HFFc6 (cell line): Measurements from ENCODE around the gene USP32. TPM values are rescaled to one million over a fixed set of nuclear protein-coding genes. Genes with fewer than 3 reads are reported as not detected.
A peak's percentile ranks its signal among the peaks of the same experiment; 100 is the strongest.
"Not testable (repeated sequence)": the region's sequence is repeated elsewhere in the genome, so short reads cannot be mapped to it uniquely, and the experiment has no call there.

Experiments used
- DNase-seq: peaks from one replicate; pipeline ENCODE4 v3.0.0-alpha.2; 2018
- H3K27ac Mint-ChIP-seq: 2 replicates; pipeline ENCODE4 v1.8.0; 2020; ENCODE audit warnings: mild to moderate bottlenecking, mixed read lengths
- H3K27me3 Mint-ChIP-seq: 2 replicates; pipeline ENCODE4 v1.8.0; 2021; ENCODE audit warnings: mild to moderate bottlenecking, moderate library complexity, mixed read lengths; ENCODE audit not compliant: insufficient read depth
- H3K36me3 Mint-ChIP-seq: 2 replicates; pipeline ENCODE4 v1.8.0; 2021; ENCODE audit warnings: low read depth, mixed read lengths
- H3K4me1 Mint-ChIP-seq: 2 replicates; pipeline ENCODE4 v1.8.0; 2020; ENCODE audit warnings: low read depth, mixed read lengths
- H3K4me3 Mint-ChIP-seq: 2 replicates; pipeline ENCODE4 v1.8.0; 2020; ENCODE audit warnings: mild to moderate bottlenecking, moderate library complexity, mixed read lengths
- H3K9me3 Mint-ChIP-seq: 2 replicates; pipeline ENCODE4 v1.8.0; 2020; ENCODE audit warnings: mild to moderate bottlenecking, mixed read lengths
- long read RNA-seq: library from polyadenylated mRNA; unstranded; transcript quantifications from one replicate; pipeline ENCODE4 v2.0.0, GENCODE V29; 2019
- total RNA-seq, 6 experiments: library from RNA; stranded (reverse); fragmentation: NEBNext Ultra II Directional; extraction: Animal tissue kit (Norgen Biotek cat#: 25700); gene quantifications; 2 replicates in 1 of 6; 3 replicates in 5 of 6; pipeline ENCODE4 v1.2.3, GENCODE V29; 2021
- TF ChIP-seq, protein P1 (sequence below): fragments of 200-600 bp; sonication (generic); IDR thresholded peaks from 2 replicates; pipeline ENCODE4 v1.5.0; 2021; ENCODE audit warnings: antibody characterized with exemption, mild to moderate bottlenecking

Gene USP32, protein sequence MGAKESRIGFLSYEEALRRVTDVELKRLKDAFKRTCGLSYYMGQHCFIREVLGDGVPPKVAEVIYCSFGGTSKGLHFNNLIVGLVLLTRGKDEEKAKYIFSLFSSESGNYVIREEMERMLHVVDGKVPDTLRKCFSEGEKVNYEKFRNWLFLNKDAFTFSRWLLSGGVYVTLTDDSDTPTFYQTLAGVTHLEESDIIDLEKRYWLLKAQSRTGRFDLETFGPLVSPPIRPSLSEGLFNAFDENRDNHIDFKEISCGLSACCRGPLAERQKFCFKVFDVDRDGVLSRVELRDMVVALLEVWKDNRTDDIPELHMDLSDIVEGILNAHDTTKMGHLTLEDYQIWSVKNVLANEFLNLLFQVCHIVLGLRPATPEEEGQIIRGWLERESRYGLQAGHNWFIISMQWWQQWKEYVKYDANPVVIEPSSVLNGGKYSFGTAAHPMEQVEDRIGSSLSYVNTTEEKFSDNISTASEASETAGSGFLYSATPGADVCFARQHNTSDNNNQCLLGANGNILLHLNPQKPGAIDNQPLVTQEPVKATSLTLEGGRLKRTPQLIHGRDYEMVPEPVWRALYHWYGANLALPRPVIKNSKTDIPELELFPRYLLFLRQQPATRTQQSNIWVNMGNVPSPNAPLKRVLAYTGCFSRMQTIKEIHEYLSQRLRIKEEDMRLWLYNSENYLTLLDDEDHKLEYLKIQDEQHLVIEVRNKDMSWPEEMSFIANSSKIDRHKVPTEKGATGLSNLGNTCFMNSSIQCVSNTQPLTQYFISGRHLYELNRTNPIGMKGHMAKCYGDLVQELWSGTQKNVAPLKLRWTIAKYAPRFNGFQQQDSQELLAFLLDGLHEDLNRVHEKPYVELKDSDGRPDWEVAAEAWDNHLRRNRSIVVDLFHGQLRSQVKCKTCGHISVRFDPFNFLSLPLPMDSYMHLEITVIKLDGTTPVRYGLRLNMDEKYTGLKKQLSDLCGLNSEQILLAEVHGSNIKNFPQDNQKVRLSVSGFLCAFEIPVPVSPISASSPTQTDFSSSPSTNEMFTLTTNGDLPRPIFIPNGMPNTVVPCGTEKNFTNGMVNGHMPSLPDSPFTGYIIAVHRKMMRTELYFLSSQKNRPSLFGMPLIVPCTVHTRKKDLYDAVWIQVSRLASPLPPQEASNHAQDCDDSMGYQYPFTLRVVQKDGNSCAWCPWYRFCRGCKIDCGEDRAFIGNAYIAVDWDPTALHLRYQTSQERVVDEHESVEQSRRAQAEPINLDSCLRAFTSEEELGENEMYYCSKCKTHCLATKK (N-terminal part only)
- total RNA-seq: 10 to 100 TPM; 46.7 to 57.3 (median 51.7) TPM
- long read RNA-seq, partial matches to known transcripts: 10 of 11 reads
- long read RNA-seq, other reads (novel, unspliced or antisense): 1 of 11 reads

DNA sequence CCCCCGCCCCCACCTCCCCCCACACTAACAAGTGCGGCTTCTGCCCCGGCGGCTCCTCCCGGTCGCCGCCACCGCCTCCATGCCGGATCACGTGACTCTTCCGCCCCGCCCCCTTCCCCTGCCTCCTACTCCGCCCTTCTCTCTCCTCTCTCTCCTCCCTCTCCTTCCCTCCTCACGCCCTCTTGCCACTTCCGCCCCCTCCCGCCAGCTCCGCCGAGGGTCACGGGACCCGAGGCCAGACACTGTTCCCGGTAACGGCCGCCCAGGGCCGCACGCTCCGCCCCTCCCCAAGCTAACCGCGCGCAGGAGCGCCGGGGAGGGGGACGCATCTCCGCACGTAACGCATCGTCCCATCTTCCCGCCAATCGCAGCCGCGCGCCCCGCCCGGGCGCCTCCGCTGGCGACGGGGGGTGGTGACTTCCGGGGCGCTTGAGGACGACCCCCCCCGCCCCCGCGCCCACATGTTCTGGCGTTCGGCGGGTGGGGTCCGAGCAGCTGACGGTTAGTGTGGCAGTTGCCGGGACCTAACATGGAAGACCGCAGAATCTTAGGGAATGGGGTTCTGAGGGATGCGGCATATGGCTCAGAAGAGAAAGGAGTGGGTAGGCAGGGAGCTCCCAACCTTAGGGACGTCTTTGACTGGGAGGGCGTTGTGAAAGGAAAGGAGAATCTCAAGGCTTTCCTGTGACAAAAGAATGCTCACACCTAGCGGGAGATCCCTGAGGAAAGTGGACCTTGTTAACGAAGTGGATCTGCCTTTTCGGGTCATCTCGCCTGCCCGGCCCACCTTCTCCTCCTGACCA, at the start of gene USP32:
Gene USP32, minus strand, starts transcription at position 92 of the 803 bp plus-strand sequence. CDS start 194 bp downstream, outside the sequence.
- Mint-ChIP-seq H3K27ac (peak within 1 kb of the TSS; percentile 99), H3K4me3 (peak within 1 kb of the TSS; percentile 91), H3K27me3 (no peaks in the 10 kb centered on the region; the same call in 1 of the 2 replicates), H3K4me1 (peaks cover 33% of the 10 kb centered on the region), H3K36me3 (no peaks in the 10 kb centered on the region), H3K9me3 (no peaks in the 10 kb centered on the region)
- TF ChIP-seq, protein P1, sequence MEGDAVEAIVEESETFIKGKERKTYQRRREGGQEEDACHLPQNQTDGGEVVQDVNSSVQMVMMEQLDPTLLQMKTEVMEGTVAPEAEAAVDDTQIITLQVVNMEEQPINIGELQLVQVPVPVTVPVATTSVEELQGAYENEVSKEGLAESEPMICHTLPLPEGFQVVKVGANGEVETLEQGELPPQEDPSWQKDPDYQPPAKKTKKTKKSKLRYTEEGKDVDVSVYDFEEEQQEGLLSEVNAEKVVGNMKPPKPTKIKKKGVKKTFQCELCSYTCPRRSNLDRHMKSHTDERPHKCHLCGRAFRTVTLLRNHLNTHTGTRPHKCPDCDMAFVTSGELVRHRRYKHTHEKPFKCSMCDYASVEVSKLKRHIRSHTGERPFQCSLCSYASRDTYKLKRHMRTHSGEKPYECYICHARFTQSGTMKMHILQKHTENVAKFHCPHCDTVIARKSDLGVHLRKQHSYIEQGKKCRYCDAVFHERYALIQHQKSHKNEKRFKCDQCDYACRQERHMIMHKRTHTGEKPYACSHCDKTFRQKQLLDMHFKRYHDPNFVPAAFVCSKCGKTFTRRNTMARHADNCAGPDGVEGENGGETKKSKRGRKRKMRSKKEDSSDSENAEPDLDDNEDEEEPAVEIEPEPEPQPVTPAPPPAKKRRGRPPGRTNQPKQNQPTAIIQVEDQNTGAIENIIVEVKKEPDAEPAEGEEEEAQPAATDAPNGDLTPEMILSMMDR: peak; percentile 60
- peak; percentile 97 for DNase-seq

DNA sequence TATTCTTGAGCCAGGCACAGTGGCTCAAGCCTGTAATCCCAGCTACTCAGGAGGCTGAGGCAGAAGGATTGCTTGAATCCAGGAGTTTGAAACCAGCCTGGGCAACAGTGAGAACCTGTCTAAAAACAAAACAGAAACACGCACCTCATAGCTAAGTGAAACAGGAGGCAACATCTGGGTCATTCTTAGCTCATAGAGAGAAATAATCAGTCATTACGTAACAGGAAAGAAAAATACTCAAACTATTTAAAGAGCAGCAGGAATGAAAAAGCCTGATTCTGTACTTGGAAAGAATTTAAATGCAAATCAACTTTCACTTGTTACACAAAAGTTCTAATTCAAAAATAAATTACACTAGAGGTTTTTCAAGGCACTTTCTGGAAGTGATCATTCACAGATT, 47.6 kb upstream of the USP32 start:
- H3K9me3 Mint-ChIP-seq: no peaks in the 10 kb centered on the region
- TF ChIP-seq, protein P1: no peak
- H3K4me3 Mint-ChIP-seq: no peak overlapping the region
- peaks cover 40% of the 10 kb centered on the region for H3K4me1 Mint-ChIP-seq
- H3K27me3 Mint-ChIP-seq: no peaks in the 10 kb centered on the region
- no peak overlapping the region for H3K27ac Mint-ChIP-seq
- 0 out of 2 replicates have a peak, but pooled peaks cover 2% of the 10 kb centered on the region for H3K36me3 Mint-ChIP-seq
- DNase-seq: peak; percentile 4

DNA sequence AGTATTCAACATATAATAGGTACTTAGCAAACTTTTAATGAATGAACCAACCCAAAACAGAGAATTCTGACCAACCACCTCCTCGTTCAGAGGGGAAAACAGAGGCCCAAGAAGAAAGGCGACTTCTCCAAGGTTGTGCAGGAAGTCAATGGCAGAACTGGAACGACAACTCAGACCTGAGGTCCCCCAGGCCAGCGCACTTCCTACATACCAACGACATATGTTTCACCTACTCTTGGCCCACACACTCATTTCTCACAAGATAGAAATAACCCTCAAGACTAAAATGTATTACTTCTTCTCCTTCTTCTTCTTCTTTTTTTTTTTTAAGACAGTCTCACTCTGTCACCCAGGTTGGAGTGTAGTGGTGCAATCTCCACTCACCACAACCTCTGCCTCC, 44.7 kb upstream of the USP32 start:
- Mint-ChIP-seq H3K4me3 (no peak overlapping the region), H3K27ac (no peak overlapping the region), H3K4me1 (peaks cover 23% of the 10 kb centered on the region), H3K9me3 (peaks cover 16% of the 10 kb centered on the region), H3K27me3 (peaks cover 6% of the 10 kb centered on the region; the same call in 1 of the 2 replicates), H3K36me3 (peaks cover 9% of the 10 kb centered on the region; the same call in 1 of the 2 replicates)
- TF ChIP-seq, protein P1: no peak
- no peak for DNase-seq

DNA sequence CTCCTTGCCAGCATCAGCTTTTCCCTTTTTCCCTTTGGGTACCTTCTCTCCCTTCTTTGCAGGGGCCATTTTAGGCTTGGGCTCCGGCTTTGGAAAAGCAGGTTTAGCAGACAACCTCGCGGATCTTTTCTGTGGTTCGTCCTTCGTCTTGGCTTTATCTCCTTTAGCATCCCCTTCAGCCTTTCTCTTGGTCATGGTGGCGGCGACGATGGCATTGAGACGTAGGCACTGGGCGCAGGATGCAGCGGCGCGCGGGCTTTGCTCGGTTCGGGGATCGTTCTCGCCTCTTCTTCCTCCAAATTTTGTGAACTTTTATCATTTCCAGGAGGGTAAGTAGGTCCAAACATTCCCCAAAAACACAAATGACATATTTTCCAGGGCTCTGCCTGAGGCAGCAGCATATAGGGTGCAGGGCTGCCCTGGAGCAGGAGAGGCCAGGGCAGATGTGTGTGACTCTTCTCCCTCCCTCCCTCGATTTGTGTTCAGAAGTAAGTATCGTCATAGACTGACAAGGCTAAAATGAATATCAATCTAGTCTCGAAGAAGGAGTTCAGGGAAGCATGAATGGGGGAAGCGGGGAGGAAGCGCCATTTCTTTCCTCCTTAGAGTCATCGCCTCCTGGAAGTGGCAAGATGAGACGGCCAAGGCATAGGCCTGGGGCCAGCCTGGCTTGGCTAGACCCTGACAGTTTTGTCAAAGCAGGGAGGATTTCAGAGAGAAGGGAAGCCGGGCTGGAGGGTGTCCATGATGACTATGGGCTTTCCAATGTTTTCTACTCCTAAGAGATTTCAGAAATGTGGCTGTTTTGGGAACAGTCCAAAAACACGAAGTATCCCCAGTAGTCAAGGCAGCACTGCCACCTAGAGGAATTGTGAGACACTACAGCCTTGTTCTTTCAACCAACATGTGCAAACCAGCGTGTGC, 43.6 kb upstream of the USP32 start:
- Mint-ChIP-seq H3K36me3 (peaks cover 9% of the 10 kb centered on the region; the same call in 1 of the 2 replicates), H3K4me3 (peak overlapping the region; percentile 18; the same call in 1 of the 2 replicates), H3K27ac (peak overlapping the region; percentile 78), H3K27me3 (peaks cover 8% of the 10 kb centered on the region; the same call in 1 of the 2 replicates), H3K9me3 (peaks cover 16% of the 10 kb centered on the region), H3K4me1 (peaks cover 21% of the 10 kb centered on the region)
- DNase-seq: peak; percentile 85
- TF ChIP-seq, protein P1: peak; percentile 96

DNA sequence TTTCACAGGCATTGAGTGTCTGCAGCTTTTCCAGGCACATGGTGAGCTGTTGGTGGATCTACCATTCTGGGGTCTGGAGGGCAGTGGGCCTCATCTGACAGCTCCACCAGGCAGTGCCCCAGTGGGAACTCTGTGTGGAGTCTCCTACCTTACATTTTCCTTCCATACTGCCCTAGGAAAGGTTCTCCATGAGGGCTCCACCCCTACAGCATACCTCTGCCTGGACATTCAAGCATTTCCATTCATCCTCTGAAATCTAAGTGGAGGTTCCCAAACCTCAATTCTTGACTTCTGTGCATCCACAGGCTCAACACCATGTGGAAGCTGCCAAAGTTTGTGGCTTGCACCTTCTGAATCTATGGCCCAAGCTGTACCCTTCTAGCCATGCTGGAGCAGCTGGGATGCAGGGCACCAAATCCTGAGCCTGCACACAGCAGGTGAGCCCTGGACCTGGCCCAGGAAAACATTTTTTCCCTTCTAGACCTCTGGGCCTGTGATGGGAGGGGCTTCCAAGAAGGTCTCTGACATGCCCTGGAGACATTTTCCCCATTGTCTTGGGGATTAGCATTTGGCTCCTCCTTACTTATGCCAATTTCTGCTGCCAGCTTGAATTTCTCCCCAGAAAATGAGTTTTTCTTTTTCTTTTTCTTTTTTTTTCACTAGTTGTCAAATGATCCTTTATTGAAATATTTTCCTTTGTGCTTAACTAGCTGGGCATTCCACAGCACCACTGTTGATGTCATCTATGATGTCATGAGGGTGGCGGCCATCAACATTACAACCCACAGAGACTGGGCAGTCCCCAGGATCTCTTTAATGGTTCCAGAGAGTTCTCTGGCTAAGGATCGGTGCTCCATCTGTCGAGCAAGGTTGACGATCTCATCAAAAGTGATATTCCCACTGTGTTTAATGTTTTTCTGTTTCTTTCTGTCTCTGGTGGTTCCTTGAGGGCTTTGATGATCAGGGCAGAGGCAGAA, 41.4 kb upstream of the USP32 start:
- peaks cover 15% of the 10 kb centered on the region for H3K4me1 Mint-ChIP-seq
- H3K27ac Mint-ChIP-seq, H3K36me3 Mint-ChIP-seq, DNase-seq, H3K4me3 Mint-ChIP-seq: not testable (repeated sequence)
- peaks cover 11% of the 10 kb centered on the region; the same call in 1 of the 2 replicates for H3K27me3 Mint-ChIP-seq
- peaks cover 16% of the 10 kb centered on the region for H3K9me3 Mint-ChIP-seq

DNA sequence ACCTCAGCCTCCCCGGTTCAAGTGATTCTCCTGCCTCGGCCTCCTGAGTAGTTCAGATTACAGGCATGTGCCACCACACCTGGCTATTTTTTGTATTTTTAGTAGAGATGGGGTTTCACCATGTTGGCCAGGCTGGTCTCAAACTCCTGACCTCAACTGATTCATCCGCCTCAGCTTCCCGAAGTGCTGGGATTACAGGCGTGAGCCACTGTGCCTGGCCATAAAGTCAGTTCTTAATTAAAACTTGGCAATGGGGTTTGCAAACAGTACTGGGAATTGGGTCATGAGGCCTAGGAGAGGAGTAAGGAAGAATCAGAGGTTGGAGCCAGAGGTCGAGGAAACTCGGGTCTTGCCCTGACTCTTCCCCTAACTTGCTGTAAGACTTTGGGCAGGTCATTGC, 38.6 kb upstream of the USP32 start:
- H3K4me1 Mint-ChIP-seq, H3K27ac Mint-ChIP-seq, H3K4me3 Mint-ChIP-seq, H3K36me3 Mint-ChIP-seq, DNase-seq: not testable (repeated sequence)
- Mint-ChIP-seq H3K9me3 (peaks cover 16% of the 10 kb centered on the region), H3K27me3 (peaks cover 12% of the 10 kb centered on the region)
